RWPE2 (cell line): ENCODE data around the gene LDLRAD2.

Experiments used
- ATAC-seq: fragments of 200-7000 bp; cut with Tn5 transposase; 3 replicates; pipeline ENCODE4 v1.9.1; 2021; ENCODE audit warnings: low read depth
- DNase-seq: peaks from one replicate; pipeline ENCODE4 v3.0.0-alpha.2; 2020; ENCODE audit warnings: low spot score
- H3K27ac ChIP-seq: fragments of 450-650 bp; 2 replicates; pipeline ENCODE4 v1.5.1; 2017; ENCODE audit warnings: mild to moderate bottlenecking; ENCODE audit not compliant: poor library complexity, severe bottlenecking
- H3K27me3 ChIP-seq: fragments of 250-450 bp; sonication (Bioruptor Pico); 2 replicates; pipeline ENCODE4 v1.5.1; 2021; ENCODE audit warnings: mild to moderate bottlenecking, moderate library complexity; ENCODE audit not compliant: insufficient read depth, poor library complexity, severe bottlenecking
- H3K36me3 ChIP-seq: fragments of 250-450 bp; sonication (Bioruptor Pico); 2 replicates; pipeline ENCODE4 v1.5.1; 2020; ENCODE audit warnings: low read depth, mild to moderate bottlenecking, moderate library complexity
- H3K4me1 ChIP-seq: fragments of 250-450 bp; sonication (Bioruptor Pico); 2 replicates; pipeline ENCODE4 v1.5.1; 2021; ENCODE audit warnings: mild to moderate bottlenecking, moderate library complexity; ENCODE audit not compliant: insufficient read depth, poor library complexity, severe bottlenecking
- H3K4me3 ChIP-seq: fragments of 250-450 bp; sonication (Bioruptor Pico); 2 replicates; pipeline ENCODE4 v1.5.1; 2021; ENCODE audit warnings: mild to moderate bottlenecking, moderate library complexity; ENCODE audit not compliant: severe bottlenecking
- H3K9me3 ChIP-seq: fragments of 250-450 bp; sonication (Bioruptor Pico); 2 replicates; pipeline ENCODE4 v1.5.1; 2021; ENCODE audit warnings: mild to moderate bottlenecking, moderate library complexity; ENCODE audit not compliant: severe bottlenecking
- TF ChIP-seq, protein P1 (sequence below): fragments of 450-650 bp; IDR thresholded peaks from one replicate; pipeline ENCODE4 v1.5.1; 2017; ENCODE audit warnings: mild to moderate bottlenecking, moderate library complexity; ENCODE audit not compliant: poor library complexity, severe bottlenecking

LDLRAD2 gene

DNA sequence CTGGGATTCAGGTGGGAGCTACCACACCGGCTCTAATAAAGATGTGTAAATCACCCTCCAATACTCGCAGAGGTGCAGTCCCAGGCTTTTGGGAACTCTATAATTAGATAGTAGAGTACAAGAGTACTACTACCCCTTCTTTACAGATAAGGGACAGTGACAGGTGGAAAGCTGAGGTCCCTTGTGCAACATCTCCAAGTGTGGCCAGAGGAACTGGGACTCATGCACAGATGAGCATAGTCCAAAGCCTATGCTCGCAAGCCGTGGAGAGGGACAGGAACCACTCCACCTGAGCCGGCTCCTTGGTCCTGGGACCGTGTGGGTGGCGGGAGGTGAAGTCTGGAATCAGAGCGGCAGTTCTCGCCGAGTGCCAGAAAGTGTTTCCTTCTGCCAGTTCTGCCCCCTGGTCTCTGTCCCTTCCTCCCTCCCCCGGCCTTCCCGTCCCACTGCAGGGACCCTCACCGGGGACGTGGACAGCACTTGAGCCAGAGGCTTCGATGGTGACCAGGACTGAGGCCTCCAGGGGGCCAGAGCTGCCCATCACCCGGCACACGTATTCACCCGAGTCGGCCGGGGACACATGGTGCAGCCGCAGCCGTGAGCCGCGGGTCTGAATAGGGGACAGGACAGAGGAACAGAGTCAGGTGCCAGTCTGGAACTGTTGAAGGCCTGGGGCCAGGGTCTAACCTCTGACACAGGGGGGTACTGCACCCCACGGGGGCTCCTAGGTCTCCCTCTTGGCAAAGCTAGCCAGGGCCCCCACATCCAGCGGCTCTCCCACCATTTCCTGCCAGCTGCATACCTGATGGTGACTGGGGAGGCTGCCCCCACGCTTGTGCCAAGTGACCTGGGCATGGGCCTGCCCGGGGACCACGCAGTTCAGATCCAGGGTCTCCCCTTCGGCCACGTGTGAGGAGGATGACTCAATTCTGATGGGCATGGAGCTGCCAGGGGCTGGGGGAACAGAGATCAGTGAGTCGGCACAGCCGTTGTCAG is 33.9 kb downstream of the LDLRAD2 start:
- no peak; the same call in 2 of the 3 replicates for ATAC-seq
- H3K4me3 ChIP-seq, result no peak overlapping the region
- no peaks in the 10 kb centered on the region for H3K27me3 ChIP-seq
- H3K4me1 ChIP-seq, result no peaks in the 10 kb centered on the region
- no peaks in the 10 kb centered on the region for H3K9me3 ChIP-seq
- peak; percentile 54 for DNase-seq
- peaks cover 31% of the 10 kb centered on the region for H3K36me3 ChIP-seq
- TF ChIP-seq, protein P1, sequence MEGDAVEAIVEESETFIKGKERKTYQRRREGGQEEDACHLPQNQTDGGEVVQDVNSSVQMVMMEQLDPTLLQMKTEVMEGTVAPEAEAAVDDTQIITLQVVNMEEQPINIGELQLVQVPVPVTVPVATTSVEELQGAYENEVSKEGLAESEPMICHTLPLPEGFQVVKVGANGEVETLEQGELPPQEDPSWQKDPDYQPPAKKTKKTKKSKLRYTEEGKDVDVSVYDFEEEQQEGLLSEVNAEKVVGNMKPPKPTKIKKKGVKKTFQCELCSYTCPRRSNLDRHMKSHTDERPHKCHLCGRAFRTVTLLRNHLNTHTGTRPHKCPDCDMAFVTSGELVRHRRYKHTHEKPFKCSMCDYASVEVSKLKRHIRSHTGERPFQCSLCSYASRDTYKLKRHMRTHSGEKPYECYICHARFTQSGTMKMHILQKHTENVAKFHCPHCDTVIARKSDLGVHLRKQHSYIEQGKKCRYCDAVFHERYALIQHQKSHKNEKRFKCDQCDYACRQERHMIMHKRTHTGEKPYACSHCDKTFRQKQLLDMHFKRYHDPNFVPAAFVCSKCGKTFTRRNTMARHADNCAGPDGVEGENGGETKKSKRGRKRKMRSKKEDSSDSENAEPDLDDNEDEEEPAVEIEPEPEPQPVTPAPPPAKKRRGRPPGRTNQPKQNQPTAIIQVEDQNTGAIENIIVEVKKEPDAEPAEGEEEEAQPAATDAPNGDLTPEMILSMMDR, result no peak
- H3K27ac ChIP-seq, result no peak overlapping the region

DNA sequence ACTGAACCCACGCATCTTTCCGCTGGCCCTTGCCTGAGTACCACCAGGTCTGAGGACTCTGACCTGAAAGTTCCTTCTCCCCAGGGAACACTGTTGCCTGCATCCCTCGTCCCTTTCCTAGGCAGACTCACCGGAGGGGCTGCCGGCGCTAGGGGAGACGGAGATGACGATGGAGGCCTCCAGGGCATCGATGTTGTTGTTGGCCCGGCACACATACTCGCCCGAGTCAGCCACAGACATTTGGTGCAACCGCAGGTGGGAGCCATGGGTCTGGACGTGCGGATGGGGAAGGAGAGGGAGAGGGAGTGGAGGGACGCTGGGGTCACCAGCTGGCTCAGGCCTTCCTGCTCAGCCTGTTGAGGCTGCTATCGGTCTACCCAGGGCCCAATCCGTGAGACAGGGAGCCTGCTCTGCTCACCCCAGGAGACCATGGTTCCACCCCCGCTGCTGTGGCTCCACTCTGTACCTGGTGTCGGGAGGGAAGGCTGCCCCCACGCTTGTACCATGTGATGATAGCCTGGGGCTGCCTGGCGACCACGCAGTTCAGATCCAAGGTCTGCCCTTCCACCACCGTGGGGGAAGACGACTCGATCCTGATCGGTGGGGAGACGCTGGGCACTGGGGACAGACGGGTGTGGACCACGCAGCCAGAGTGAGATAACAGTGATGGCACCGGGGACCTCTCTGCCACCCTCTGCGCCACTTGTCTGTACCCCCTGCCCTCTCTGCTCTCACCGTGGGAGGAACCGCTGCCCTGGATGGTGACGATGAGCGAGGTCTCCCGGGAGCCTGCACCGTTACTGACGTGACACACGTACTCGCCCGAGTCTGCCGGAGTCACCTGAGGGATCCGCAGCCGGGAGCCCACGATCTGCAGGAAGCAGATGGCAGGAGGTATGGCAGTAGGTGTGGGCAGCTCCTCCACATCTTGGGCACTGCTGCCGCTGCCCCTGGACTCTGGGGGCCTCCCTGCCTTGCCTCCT is 35.4 kb downstream of the LDLRAD2 start:
- H3K27ac ChIP-seq, result no peak overlapping the region
- H3K36me3 ChIP-seq, result peaks cover 37% of the 10 kb centered on the region
- H3K9me3 ChIP-seq, result no peaks in the 10 kb centered on the region
- H3K27me3 ChIP-seq, result no peaks in the 10 kb centered on the region
- ATAC-seq (no peak), DNase-seq (peak; percentile 65)
- no peaks in the 10 kb centered on the region for H3K4me1 ChIP-seq
- no peak overlapping the region for H3K4me3 ChIP-seq
- TF ChIP-seq, protein P1, result no peak

DNA sequence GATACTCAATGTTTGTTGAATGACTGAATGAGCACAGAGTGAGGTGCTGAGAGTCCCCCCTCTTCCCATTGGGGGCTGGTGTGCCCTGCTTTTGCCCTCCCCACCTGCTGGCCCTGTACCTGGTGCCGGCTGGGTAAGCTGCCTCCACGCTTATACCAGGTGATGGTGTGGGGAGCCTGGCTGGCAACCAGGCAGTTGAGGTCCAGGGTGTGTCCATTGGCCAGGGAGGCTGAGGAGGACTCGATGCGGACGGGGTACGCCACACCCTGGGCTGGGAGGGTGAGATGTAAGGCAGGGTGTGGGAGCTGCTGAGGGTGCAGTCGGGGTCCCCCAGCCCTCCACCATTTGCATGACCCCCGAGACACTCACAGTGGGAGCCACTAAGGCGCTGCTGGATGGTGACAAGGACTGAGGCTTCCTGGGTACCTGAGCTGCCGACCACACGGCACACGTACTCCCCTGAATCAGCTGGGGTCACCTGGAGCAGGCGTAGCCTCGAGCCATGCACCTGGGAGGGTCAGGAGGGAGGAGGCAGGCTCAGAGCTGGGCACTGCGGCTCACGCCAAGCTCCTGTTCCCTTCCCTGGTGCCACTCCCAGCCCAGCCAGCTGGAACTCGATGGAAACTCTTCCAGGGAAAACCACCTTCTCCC is 36.6 kb downstream of the LDLRAD2 start:
- Histone ChIP-seq H3K9me3 (no peaks in the 10 kb centered on the region), H3K27ac (no peak overlapping the region), H3K36me3 (peaks cover 36% of the 10 kb centered on the region), H3K4me3 (no peak overlapping the region), H3K4me1 (no peaks in the 10 kb centered on the region), H3K27me3 (no peaks in the 10 kb centered on the region)
- DNase-seq, result no peak
- ATAC-seq, result no peak
- TF ChIP-seq, protein P1, result no peak

DNA sequence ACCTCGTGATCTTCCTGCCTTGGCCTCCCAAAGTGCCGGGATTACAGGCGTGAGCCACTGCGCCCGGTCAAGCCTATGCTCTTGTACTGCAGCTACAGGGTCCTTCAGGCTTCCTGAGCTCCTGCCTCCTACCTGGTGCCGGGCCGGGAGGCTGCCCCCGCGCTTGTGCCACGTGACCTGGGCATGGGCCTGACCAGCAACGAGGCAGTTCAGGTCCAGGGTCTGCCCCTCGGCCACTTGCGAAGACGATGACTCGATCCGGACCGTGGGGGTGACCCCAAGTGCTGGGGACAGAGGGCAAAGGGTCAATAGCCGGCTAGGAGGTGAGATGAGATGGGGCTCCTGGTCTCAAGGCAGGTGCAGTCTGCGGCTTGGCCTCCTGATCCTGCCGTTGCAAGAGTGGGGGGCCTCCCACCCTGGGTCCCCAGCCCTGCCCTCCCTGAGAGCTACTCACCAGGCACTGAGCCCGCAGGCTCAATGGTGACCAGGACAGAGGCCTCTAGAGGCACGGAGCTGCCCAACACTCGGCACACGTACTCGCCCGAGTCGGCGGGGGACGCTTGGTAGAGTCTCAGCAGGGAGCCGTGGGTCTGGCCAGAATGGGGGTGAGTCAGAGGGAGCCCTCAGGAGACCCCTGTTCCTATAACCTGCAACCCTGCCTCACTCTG is 38.0 kb downstream of the LDLRAD2 start:
- Histone ChIP-seq H3K27me3 (no peaks in the 10 kb centered on the region), H3K36me3 (peaks cover 30% of the 10 kb centered on the region), H3K9me3 (no peaks in the 10 kb centered on the region), H3K4me3 (no peak overlapping the region), H3K4me1 (no peaks in the 10 kb centered on the region), H3K27ac (no peak overlapping the region)
- TF ChIP-seq, protein P1, result no peak
- no peak for ATAC-seq
- peak; percentile 63 for DNase-seq
